HepG2 (cell line): ENCODE results near the gene ANKS4B.

Experiments used
- IRF2 ChIP-seq: IDR thresholded peaks from 2 replicates; pipeline ENCODE4 v1.6.1; 2018; ENCODE audit warnings: missing genetic modification reagents, missing compliant biosample characterization
- NFIC ChIP-seq: IDR thresholded peaks from 2 replicates; pipeline ENCODE4 v1.6.1; 2012; ENCODE audit warnings: mild to moderate bottlenecking, low read length, inconsistent platforms

DNA sequence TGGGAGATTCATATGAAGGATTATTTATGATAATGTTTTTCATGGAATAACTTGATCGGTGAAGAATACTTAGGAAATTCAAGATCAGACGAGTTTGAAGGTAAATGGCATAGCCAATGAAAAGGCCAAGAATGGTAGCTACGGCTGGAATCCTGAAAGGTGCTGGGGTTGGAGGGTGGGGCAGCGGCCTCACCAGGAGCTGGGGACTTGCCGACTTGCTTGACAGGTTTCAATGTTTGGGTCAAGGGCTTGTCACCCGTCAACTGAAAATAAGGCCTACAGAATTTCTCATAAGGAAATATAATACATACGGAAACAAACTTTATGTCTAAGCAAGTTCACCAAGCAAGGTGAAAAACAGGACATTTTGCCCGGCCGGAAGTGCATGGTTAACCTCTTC lies 34.7 kb downstream of the ANKS4B start:
- TF ChIP-seq IRF2 (CRISPR knock-in tag), result no peak
- TF ChIP-seq NFIC, result no peak
